ENCODE data around the gene TSPAN19.
"Not testable (repeated sequence)": the region's sequence is repeated elsewhere in the genome, so short reads cannot be mapped to it uniquely, and the experiment has no call there.

The TSPAN19 gene

DNA sequence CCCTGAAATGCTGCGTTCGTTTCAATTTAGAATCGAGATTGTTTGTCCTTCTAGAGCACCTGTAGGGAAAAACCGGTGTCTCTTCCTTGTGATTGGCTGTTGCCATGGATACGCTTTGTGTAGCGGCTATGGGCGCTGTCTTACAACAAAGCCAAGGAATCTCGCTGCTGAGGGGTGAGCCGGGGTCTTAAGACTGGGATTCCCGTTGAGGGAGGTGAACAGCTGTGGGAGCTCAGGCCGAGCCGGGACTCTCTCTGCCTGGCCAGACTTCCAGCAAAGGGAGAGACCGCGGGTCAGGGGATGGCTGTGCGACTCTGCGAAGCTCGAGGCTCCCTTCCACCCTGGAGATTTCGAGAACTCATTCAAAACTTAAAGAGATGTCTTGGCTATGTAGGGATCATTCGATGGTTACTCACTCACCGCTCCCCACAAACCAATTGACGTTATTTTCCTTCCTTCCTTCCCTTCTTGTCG, at the start of gene TSPAN19, which contains the start of gene LRRIQ1:
Gene TSPAN19 (minus strand): TSS at position 44 of the 474 bp plus-strand sequence. CDS start 6,331 bp downstream, outside the sequence.
Gene LRRIQ1 (plus strand): TSS at position 118 of the 474 bp plus-strand sequence. CDS start 1,826 bp downstream, outside the sequence.
- no peak for DNase-seq

DNA sequence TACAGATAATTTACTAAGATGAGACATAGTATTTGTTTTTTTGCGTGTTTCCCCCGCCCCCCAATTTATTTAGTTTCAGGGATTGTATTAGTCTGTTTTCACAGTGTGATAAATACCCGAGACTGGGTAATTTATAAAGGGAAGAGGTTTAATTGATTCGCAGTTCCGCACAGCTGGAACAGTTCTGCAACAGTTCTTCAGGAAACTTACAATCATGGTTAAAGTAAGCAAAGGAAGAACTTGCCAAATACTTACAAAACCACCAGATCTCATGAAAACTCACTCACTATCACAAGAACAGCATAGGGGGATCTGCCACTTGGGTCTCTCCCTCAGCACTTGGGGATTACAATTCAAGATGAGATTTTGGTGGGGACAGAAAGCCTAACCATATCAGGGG, 49.0 kb upstream of the TSPAN19 start:
- DNase-seq, result no peak

GRCh38 chr12:85076688-85077430, 40.8 kb upstream of the TSPAN19 start:
- no peak for DNase-seq

- no peak for DNase-seq
These were observed 36.7 kb upstream of the TSPAN19 start for GRCh38 chr12:85072826-85073225.

DNA sequence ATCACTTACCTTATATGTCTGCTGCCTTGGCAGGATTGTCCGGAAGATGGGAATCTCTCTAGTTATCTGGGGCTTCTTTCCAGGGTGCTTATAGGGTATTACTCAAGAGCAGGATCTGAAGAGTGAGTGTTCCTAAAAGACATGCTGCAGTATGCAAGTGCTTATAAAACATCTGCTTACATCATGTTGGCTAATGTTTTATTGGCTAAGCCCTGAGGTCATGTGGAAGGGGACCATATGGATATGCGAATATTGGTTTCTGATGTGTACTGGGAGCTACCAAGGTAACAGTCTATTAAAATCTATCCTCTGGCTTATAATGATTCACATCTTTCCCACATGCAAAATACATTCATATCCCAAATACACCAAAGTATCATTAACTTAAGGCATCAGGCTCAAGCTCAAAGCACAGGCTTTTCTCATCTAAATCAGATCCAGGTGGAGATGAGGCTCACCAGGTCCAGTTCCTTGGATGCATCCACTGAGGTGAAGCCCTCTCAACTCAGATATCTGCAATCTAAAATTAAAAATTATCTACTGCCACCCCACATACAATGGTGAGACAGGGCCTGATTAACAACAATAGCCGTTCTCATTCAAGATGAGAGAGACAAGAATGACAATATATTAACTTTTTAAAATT, 29.9 kb upstream of the TSPAN19 start:
- DNase-seq, result no peak

- no peak for DNase-seq
These were observed 24.8 kb upstream of the TSPAN19 start for GRCh38 chr12:85060916-85061315.

- DNase-seq, result no peak
These were observed 23.5 kb upstream of the TSPAN19 start for GRCh38 chr12:85059594-85059993.

GRCh38 chr12:85058339-85058738, 22.3 kb upstream of the TSPAN19 start:
- no peak for DNase-seq

GRCh38 chr12:85057370-85057963, 21.4 kb upstream of the TSPAN19 start:
- DNase-seq, result no peak

DNA sequence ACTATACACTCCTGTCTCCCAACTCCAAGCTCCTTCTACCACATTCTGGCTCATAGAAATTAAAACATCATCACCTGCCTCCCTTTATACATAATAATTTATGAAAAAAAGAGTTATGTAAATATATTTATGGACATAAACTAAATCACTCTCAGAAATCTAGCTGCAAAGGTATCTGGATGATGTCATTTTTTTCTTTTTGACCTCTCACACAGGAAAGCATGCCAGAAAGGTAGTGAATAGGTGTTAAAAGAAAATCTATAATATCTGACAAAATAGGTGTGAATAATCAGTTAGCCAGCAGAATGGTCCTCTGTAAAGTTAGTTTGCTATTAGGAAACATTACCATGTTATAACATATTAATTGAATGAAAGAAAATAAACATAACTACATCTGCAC, 7.8 kb upstream of the TSPAN19 start:
- no peak for DNase-seq

DNA sequence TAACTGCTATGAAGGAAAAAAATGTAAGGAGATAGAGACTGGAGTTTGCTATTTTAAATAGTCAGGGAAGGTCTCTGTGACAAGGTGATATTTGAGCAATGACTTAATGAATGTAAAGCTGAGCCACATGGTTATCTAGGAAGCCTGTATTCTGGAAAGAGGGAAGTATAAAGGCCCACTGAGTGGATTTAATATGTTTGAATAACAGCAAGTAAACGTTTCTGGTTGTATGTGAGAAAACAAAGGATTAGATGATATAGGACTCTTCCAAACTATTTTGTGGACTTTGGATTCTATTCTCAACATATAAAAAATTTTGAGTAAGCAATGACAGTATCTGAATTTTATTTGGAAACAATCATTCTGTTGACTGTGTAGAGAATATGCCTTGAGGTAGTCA, 5.3 kb upstream of the TSPAN19 start:
- DNase-seq, result no peak

DNA sequence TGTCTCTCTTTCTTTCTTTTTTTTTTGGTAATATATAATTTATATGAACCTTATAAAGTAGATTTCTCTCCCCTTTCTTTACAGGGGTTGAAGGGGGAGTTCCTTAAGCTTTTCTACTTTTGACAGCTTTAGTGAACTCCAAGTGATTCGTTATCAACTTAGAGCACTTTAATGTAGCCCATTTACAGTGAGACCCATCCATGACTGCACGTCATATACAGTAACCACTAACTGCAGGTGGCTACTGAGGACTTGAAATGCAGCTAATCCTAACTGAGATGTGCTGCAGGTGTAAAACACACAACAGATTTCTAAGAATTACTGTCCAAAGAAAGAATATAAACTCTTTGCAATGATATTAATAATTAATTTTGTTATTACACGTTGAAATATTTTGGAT, 656 bp upstream of the TSPAN19 start:
- no peak for DNase-seq

DNA sequence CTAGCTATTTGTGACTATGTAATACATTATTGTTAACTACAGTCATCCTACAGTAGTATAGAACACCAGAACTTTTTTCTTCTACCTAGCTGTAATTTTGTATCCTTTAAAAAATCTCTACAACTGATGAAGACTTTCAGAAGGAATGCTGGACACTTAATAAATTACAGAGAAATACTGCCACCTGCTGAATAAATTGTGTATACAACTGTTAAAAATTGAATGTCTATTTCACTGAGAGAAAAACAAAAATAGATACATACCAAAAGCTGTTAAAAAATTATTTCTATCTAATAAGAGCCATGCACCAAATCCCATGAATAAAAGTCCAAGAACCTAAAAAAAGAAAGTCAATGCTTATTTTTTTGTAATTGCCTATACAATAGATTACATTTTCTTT, 6.6 kb downstream of the TSPAN19 start:
- DNase-seq, result no peak

GRCh38 chr12:85018098-85018497, 18.0 kb downstream of the TSPAN19 start:
- no peak for DNase-seq

DNA sequence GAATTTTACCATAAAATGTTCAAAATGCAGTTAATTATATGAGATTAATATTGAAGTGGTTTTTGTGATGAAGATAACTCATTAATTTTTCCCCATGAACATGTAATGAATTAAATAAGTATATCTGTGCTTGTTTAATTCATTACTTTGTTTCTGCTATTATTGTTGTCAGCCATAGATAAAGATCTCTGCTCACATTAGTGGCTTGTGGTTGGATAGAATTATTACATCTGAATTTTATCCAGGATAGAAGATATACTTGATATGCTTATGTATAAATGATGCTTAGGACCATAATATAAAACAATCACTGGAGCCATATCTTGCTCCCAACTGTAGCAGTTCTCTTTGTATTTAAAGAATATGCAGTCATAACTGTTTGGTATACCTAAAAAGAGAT, 18.5 kb downstream of the TSPAN19 start:
- no peak for DNase-seq

GRCh38 chr12:85017133-85017532, 18.9 kb downstream of the TSPAN19 start:
- no peak for DNase-seq

- DNase-seq, result no peak
These were observed 19.7 kb downstream of the TSPAN19 start for GRCh38 chr12:85016413-85016812.

- no peak for DNase-seq
These were observed 28.2 kb downstream of the TSPAN19 start for GRCh38 chr12:85007836-85008235.

GRCh38 chr12:85006206-85006605, 29.9 kb downstream of the TSPAN19 start:
- no peak for DNase-seq

- DNase-seq, result no peak
These were observed 30.5 kb downstream of the TSPAN19 start for GRCh38 chr12:85005615-85006014.

- DNase-seq, result not testable (repeated sequence)
These were observed 31.0 kb downstream of the TSPAN19 start for GRCh38 chr12:85005047-85005446.

- DNase-seq, result no peak
These were observed 31.9 kb downstream of the TSPAN19 start for GRCh38 chr12:85004204-85004603.

GRCh38 chr12:85002778-85003296, 33.2 kb downstream of the TSPAN19 start:
- DNase-seq, result no peak

- DNase-seq, result no peak
These were observed 35.3 kb downstream of the TSPAN19 start for GRCh38 chr12:85000729-85001128.
